IPS-NIHi11 (cell line): ENCODE data around the gene TUFM.
A peak's percentile ranks its signal among the peaks of the same experiment; 100 is the strongest.
"Not testable (repeated sequence)": the region's sequence is repeated elsewhere in the genome, so short reads cannot be mapped to it uniquely, and the experiment has no call there.

Experiments used
- DNase-seq: peaks from one replicate; pipeline ENCODE4 v3.0.0; 2012; ENCODE audit warnings: mixed read lengths, low spot score

Gene TUFM

GRCh38 chr16:28846080-28846932 lies at the start of gene TUFM:
TUFM (minus strand) TSS chr16:28846348; CDS start chr16:28846269, 79 bp downstream.
- DNase-seq, result peak; percentile 94

- no peak for DNase-seq
Measured at GRCh38 chr16:28895609-28896008, 49.5 kb upstream of the TUFM start.

GRCh38 chr16:28893291-28893690 lies 47.1 kb upstream of the TUFM start:
- DNase-seq, result no peak

GRCh38 chr16:28891964-28892890 lies 46.1 kb upstream of the TUFM start:
- DNase-seq, result no peak

GRCh38 chr16:28890355-28890754 lies 44.2 kb upstream of the TUFM start:
- not testable (repeated sequence) for DNase-seq

GRCh38 chr16:28886945-28887344 lies 40.8 kb upstream of the TUFM start:
- DNase-seq, result no peak

GRCh38 chr16:28884045-28884444 lies 37.9 kb upstream of the TUFM start:
- no peak for DNase-seq

GRCh38 chr16:28883221-28883996 lies 37.3 kb upstream of the TUFM start:
- DNase-seq, result no peak

- no peak for DNase-seq
Measured at GRCh38 chr16:28882551-28883160, 36.5 kb upstream of the TUFM start.

GRCh38 chr16:28881565-28881964 lies 35.4 kb upstream of the TUFM start:
- not testable (repeated sequence) for DNase-seq

- no peak for DNase-seq
Measured at GRCh38 chr16:28880955-28881354, 34.8 kb upstream of the TUFM start.

GRCh38 chr16:28880589-28880915 lies 34.4 kb upstream of the TUFM start:
- no peak for DNase-seq

GRCh38 chr16:28879841-28880588 lies 33.9 kb upstream of the TUFM start:
- peak; percentile 99 for DNase-seq

GRCh38 chr16:28879261-28879840 lies 33.2 kb upstream of the TUFM start:
- peak; percentile 63 for DNase-seq

GRCh38 chr16:28878083-28878926 lies 32.2 kb upstream of the TUFM start, which contains the start of gene ATP2A1:
ATP2A1 (plus strand) TSS chr16:28878488; CDS start chr16:28878672, 184 bp downstream.
- no peak for DNase-seq

- DNase-seq, result no peak
Measured at GRCh38 chr16:28877655-28878000, 31.5 kb upstream of the TUFM start.

- DNase-seq, result no peak
Measured at GRCh38 chr16:28876973-28877654, 31.0 kb upstream of the TUFM start.

- DNase-seq, result no peak
Measured at GRCh38 chr16:28876019-28876659, 30.0 kb upstream of the TUFM start.
